Measurements from ENCODE around the gene EIF1. TPM values are rescaled to one million over a fixed set of nuclear protein-coding genes. Genes with fewer than 3 reads are reported as not detected.
A peak's percentile ranks its signal among the peaks of the same experiment; 100 is the strongest.

The EIF1 gene
- total and polyA plus RNA-seq, 12 donors, result 105 to 1,189 (median 442) TPM

- Histone ChIP-seq H3K4me3 (no peak overlapping the region), H3K9me3 (replicated peaks in 1 of 3) (no peaks in the 10 kb centered on the region), H3K4me1 (replicated peaks in 1 of 2) (no peaks in the 10 kb centered on the region), H3K27me3 (no peaks in the 10 kb centered on the region), H3K36me3 (replicated peaks in 1 of 2) (no peaks in the 10 kb centered on the region), H3K27ac (no peak overlapping the region)
- DNase-seq, result no peak
- TF ChIP-seq, protein P1, sequence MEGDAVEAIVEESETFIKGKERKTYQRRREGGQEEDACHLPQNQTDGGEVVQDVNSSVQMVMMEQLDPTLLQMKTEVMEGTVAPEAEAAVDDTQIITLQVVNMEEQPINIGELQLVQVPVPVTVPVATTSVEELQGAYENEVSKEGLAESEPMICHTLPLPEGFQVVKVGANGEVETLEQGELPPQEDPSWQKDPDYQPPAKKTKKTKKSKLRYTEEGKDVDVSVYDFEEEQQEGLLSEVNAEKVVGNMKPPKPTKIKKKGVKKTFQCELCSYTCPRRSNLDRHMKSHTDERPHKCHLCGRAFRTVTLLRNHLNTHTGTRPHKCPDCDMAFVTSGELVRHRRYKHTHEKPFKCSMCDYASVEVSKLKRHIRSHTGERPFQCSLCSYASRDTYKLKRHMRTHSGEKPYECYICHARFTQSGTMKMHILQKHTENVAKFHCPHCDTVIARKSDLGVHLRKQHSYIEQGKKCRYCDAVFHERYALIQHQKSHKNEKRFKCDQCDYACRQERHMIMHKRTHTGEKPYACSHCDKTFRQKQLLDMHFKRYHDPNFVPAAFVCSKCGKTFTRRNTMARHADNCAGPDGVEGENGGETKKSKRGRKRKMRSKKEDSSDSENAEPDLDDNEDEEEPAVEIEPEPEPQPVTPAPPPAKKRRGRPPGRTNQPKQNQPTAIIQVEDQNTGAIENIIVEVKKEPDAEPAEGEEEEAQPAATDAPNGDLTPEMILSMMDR (IDR thresholded peaks at IDR 0.05), result no peak
- no peak for TF ChIP-seq POLR2A (IDR thresholded peaks at IDR 0.05)
- intact Hi-C loops (cut with DNase I), result no loop called here
- WGBS, 4 donors, result 82 to 85% (median 82%) methylated on average over 3 of the region's 3 CpGs
Measured at GRCh38 chr17:41676058-41676419, 12.6 kb upstream of the EIF1 start.

DNA sequence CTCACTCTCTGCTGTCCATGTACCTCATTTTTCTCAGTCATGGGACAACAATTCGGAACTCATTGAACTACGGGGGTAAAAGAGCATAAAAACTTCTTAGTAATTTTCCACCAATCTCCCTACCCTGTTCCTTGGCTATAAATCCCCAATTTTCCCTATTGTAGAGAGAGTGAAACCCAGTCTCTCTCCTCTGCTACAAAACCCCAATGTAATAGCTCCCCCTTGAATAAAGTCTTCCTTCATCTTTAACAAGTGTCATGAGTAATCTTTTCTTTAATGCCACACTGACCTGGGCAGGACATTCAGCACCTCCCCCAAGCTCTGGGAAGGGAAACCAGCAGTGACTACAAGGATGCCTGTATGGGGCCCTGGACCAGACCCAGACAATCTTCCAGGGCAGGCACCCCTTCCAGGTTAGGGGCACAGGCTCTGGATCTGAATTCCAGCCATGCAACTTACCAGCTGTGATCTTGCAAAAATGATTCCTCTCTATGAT lies 10.2 kb upstream of the EIF1 start:
- Histone ChIP-seq H3K27me3 (no peaks in the 10 kb centered on the region), H3K27ac (peak overlapping the region; percentile 2 to 84 (median 59)), H3K4me3 (peak overlapping the region in 1 of 4 donors; percentile 18), H3K9me3 (replicated peaks in 1 of 3) (no peaks in the 10 kb centered on the region), H3K4me1 (replicated peaks in 1 of 2) (no peaks in the 10 kb centered on the region), H3K36me3 (replicated peaks in 1 of 2) (no peaks in the 10 kb centered on the region)
- TF ChIP-seq, protein P1 (IDR thresholded peaks at IDR 0.05), result no peak
- 74 to 87% (median 80%) methylated on average over 2 of the region's 2 CpGs for WGBS, 4 donors
- no peak for DNase-seq
- intact Hi-C loops (cut with DNase I), result no loop called here

GRCh38 chr17:41678907-41679739 lies 9.6 kb upstream of the EIF1 start:
- Histone ChIP-seq H3K27ac (peak overlapping the region; percentile 2 to 84 (median 59)), H3K27me3 (no peaks in the 10 kb centered on the region), H3K4me3 (peak overlapping the region in 1 of 4 donors; percentile 18), H3K4me1 (replicated peaks in 1 of 2) (no peaks in the 10 kb centered on the region), H3K9me3 (replicated peaks in 1 of 3) (no peaks in the 10 kb centered on the region), H3K36me3 (replicated peaks in 1 of 2) (no peaks in the 10 kb centered on the region)
- peak in 1 of 7 donors; percentile 50 for DNase-seq
- TF ChIP-seq, protein P1 (IDR thresholded peaks at IDR 0.05), result no peak
- TF ChIP-seq POLR2A (IDR thresholded peaks at IDR 0.05), result no peak
- 40 to 48% (median 45%) methylated on average over 5 to 6 of the region's 6 CpGs for WGBS, 4 donors
- intact Hi-C loops (cut with DNase I), result no loop called here

GRCh38 chr17:41679740-41680425 lies 8.8 kb upstream of the EIF1 start:
- DNase-seq, result no peak
- no peaks in the 10 kb centered on the region for H3K36me3 ChIP-seq (replicated peaks in 1 of 2)
- no peaks in the 10 kb centered on the region for H3K27me3 ChIP-seq
- no peaks in the 10 kb centered on the region for H3K9me3 ChIP-seq (replicated peaks in 1 of 3)
- intact Hi-C loops (cut with DNase I), result no loop called here
- H3K4me1 ChIP-seq (replicated peaks in 1 of 2), result no peaks in the 10 kb centered on the region
- H3K27ac ChIP-seq, result peak overlapping the region in 1 of 5 donors; percentile 59
- WGBS, 4 donors, result 71 to 76% (median 73%) methylated on average over 5 of the region's 5 CpGs
- no peak overlapping the region for H3K4me3 ChIP-seq
- TF ChIP-seq, protein P1 (IDR thresholded peaks at IDR 0.05), result no peak
- TF ChIP-seq POLR2A (IDR thresholded peaks at IDR 0.05), result no peak
